DOHH2 (cell line): ENCODE data around the gene SLC47A2.

Source experiments
- CTCF ChIP-seq: fragments of 200-600 bp; sonication (generic); IDR thresholded peaks from one replicate; pipeline ENCODE4 v1.5.1; 2014; ENCODE audit warnings: antibody characterized with exemption, mild to moderate bottlenecking, low read depth, low read length; ENCODE audit not compliant: poor library complexity, severe bottlenecking
- EZH2phosphoT487 ChIP-seq: fragments of 200-600 bp; sonication (generic); IDR thresholded peaks from 2 replicates; pipeline ENCODE4 v1.6.1; 2017; ENCODE audit warnings: borderline replicate concordance, mild to moderate bottlenecking, antibody characterized with exemption, low read length, moderate library complexity, mixed read lengths

- TF ChIP-seq CTCF (no peak), EZH2phosphoT487 (no peak)
Observed at GRCh38 chr17:19629449-19629848, 86.9 kb downstream of the SLC47A2 start.
